K562 (cell line): Measurements from ENCODE around the gene TRIM40. TPM values are rescaled to one million over a fixed set of nuclear protein-coding genes. Genes with fewer than 3 reads are reported as not detected.

Source experiments
- E2F4 ChIP-seq: sonication (generic); formaldehyde crosslinking; IDR thresholded peaks from 2 replicates; pipeline ENCODE4 v1.8.0; 2022; ENCODE audit warnings: mild to moderate bottlenecking, low read depth, missing genetic modification reagents
- JUN ChIP-seq, 2 experiments: sonication (generic) in 1 of 2; formaldehyde crosslinking in 1 of 2; IDR thresholded peaks; 2 replicates each; pipeline versions ENCODE4 v1.6.1 to v1.8.0; 2012 to 2022; ENCODE audit warnings: borderline replicate concordance in 2 of 2, mild to moderate bottlenecking in 2 of 2, improper control_type of control experiment in 1 of 2, low read depth in 1 of 2, low read length in 1 of 2, missing genetic modification reagents in 1 of 2
- KDM5B ChIP-seq: fragments of 200-600 bp; sonication (generic); IDR thresholded peaks from 2 replicates; pipeline ENCODE4 v1.6.1; 2012; ENCODE audit warnings: low read depth, mild to moderate bottlenecking, moderate library complexity, low read length, control low read depth, inconsistent platforms; ENCODE audit not compliant: insufficient replicate concordance
- MCM3 ChIP-seq: fragments of 450-650 bp; IDR thresholded peaks from 2 replicates; pipeline ENCODE4 v1.6.1; 2016
- PML ChIP-seq: IDR thresholded peaks from 2 replicates; pipeline ENCODE4 v1.6.1; 2012; ENCODE audit warnings: low read length, inconsistent platforms
- PRDM10 ChIP-seq: fragments of 450-650 bp; IDR thresholded peaks from 2 replicates; pipeline ENCODE4 v1.6.1; 2018; ENCODE audit not compliant: partially characterized antibody
- SMARCC2 ChIP-seq: fragments of 450-650 bp; IDR thresholded peaks from 2 replicates; pipeline ENCODE4 v1.6.1; 2017; ENCODE audit warnings: antibody characterized with exemption, moderate library complexity, mild to moderate bottlenecking, low read depth
- TARDBP ChIP-seq: fragments of 450-650 bp; IDR thresholded peaks from 2 replicates; pipeline ENCODE4 v1.6.1; 2016
- TFAM ChIP-seq: fragments of 250-450 bp; sonication (Bioruptor Pico); conservative IDR thresholded peaks from 2 replicates; pipeline ENCODE4 v1.5.0; 2021; ENCODE audit warnings: mild to moderate bottlenecking, moderate library complexity
- THRAP3 ChIP-seq: fragments of 450-650 bp; IDR thresholded peaks from 2 replicates; pipeline ENCODE4 v1.6.1; 2016; ENCODE audit warnings: mild to moderate bottlenecking, inconsistent platforms, borderline replicate concordance
- ZFPM2 ChIP-seq: fragments of 250-450 bp; sonication (Bioruptor Pico); IDR thresholded peaks from 2 replicates; pipeline ENCODE4 v1.5.1; 2022; ENCODE audit warnings: mild to moderate bottlenecking
- ZKSCAN8 ChIP-seq: fragments of 200-800 bp; sonication (Bioruptor generic); IDR thresholded peaks from 2 replicates; pipeline ENCODE4 v1.6.1; 2016; ENCODE audit warnings: missing genetic modification characterization, missing compliant biosample characterization
- ZNF780A ChIP-seq: fragments of 250-450 bp; sonication (Bioruptor Pico); IDR thresholded peaks from 2 replicates; pipeline ENCODE4 v1.5.0; 2021; ENCODE audit warnings: mild to moderate bottlenecking
- polyA plus RNA-seq, 8 experiments: library from polyadenylated mRNA; depleted of rRNA in 4 of 8; stranded (reverse) in 5 of 8; unstranded in 3 of 8; fragments of >200 nt; fragmentation: Nextera tagmentation in 2 of 8; fragmentation: Illumina TruSeq in 1 of 8; extraction: Ambion mirVana in 2 of 8; extraction: Trizol in 1 of 8; gene quantifications; 2 replicates each; pipeline versions ENCODE4 v1.2.1 to v1.2.3, GENCODE V29; 2011 to 2014; ENCODE audit warnings: inconsistent platforms in 1 of 8, missing spikeins in 1 of 8
- total RNA-seq, 7 experiments: library from RNA; depleted of rRNA in 6 of 7; stranded (reverse); fragments of >200 nt in 6 of 7; fragmentation: Illumina TruSeq in 2 of 7; extraction: Trizol in 2 of 7; gene quantifications; 2 replicates each; pipeline versions ENCODE4 v1.2.1 to v1.2.3, GENCODE V29; 2011 to 2021; ENCODE audit warnings: low replicate concordance in 1 of 7

The TRIM40 gene
- total and polyA plus RNA-seq, 9 of the 15 experiments (the other 6 are each of a cell fraction or from before 2014, with no cell fraction given) = 0.04 to 0.08 TPM; not detected in 7

GRCh38 chr6:30111266-30111856 lies 24.6 kb upstream of the TRIM40 start (continued):
- TF ChIP-seq E2F4 = no peak
- TF ChIP-seq ZKSCAN8 (CRISPR knock-in tag) = no peak
- TF ChIP-seq PML = no peak
- no peak for TF ChIP-seq JUN (IDR thresholded peaks at IDR 0.05; ENCODE audit: borderline replicate concordance, low read depth, low read length)
- 0 out of 2 replicates have a peak, but pooled peaks have one; percentile 35 for TF ChIP-seq JUN (CRISPR knock-in tag; IDR thresholded peaks at IDR 0.05; ENCODE audit: borderline replicate concordance)
- no peak for TF ChIP-seq KDM5B
- TF ChIP-seq ZNF780A (CRISPR knock-in tag) = no peak
- TF ChIP-seq MCM3 = 0 out of 2 replicates have a peak, but pooled peaks have one; percentile 9
- TF ChIP-seq THRAP3 = no peak
- TF ChIP-seq TARDBP = no peak
- TF ChIP-seq PRDM10 = peak; percentile 76
- TF ChIP-seq SMARCC2 = no peak
- no peak for TF ChIP-seq TFAM (CRISPR knock-in tag)
- TF ChIP-seq ZFPM2 (CRISPR knock-in tag) = no peak
- TF ChIP-seq, all 486 proteins: peak for 4
